B cell (primary cell): Measurements from ENCODE around the gene PLSCR4. TPM values are rescaled to one million over a fixed set of nuclear protein-coding genes. Genes with fewer than 3 reads are reported as not detected.

Source experiments
- ATAC-seq: fragments of 200-7000 bp; cut with Tn5 transposase; one replicate; pipeline ENCODE4 v1.10.0; 2021; ENCODE audit warnings: low read depth, mild to moderate bottlenecking, moderate number of reproducible peaks, moderate library complexity
- CTCF ChIA-PET: fragments of 350-600 bp; sonication (Branson Sonifier 250); formaldehyde crosslinking; loops from one replicate; lab custom pipeline; 2021; ENCODE audit warnings: antibody characterized with exemption, inconsistent platforms; lab: Charles Lee
- POLR2A ChIA-PET: fragments of 350-600 bp; sonication (Branson Sonifier 250); formaldehyde crosslinking; loops from one replicate; lab custom pipeline; 2021; ENCODE audit warnings: antibody characterized with exemption; lab: Charles Lee
- DNase-seq: peaks from one replicate; pipeline ENCODE4 v3.0.0; 2013
- H2AFZ ChIP-seq: 2 replicates; pipeline ENCODE4 v1.6.1; 2012; ENCODE audit warnings: mild to moderate bottlenecking, low read depth, low read length; ENCODE audit not compliant: insufficient read depth, poor library complexity, severe bottlenecking
- H3K27ac ChIP-seq, 2 donors: 1 replicate in 1 of 2; 2 replicates in 1 of 2; pipeline ENCODE4 v1.5.1; 2012 to 2013; ENCODE audit warnings: low read length in 2 of 2, mild to moderate bottlenecking in 2 of 2, moderate library complexity in 1 of 2
- H3K27me3 ChIP-seq, 4 experiments: fragments of 200-600 bp in 1 of 4; sonication (generic) in 1 of 4; replicated peaks in 1 of 4; 1 replicate in 2 of 4; 2 replicates in 2 of 4; pipeline versions ENCODE4 v1.6.1 to v1.7.0; 2013 to 2016; ENCODE audit warnings: low read length in 3 of 4, mild to moderate bottlenecking in 2 of 4, mixed read lengths in 1 of 4, moderate library complexity in 1 of 4; ENCODE audit not compliant: insufficient read depth in 4 of 4, control insufficient read depth in 3 of 4; ENCODE audit errors: control extremely low read depth in 1 of 4
- H3K36me3 ChIP-seq, 2 experiments: replicated peaks in 1 of 2; 1 replicate in 1 of 2; 2 replicates in 1 of 2; pipeline versions ENCODE4 v1.6.1 to v1.7.1; 2013; ENCODE audit warnings: low read length in 1 of 2; ENCODE audit not compliant: insufficient read depth in 2 of 2, control insufficient read depth in 1 of 2; ENCODE audit errors: control extremely low read depth in 1 of 2, extremely low read depth in 1 of 2
- H3K4me1 ChIP-seq, 2 donors: fragments of 200-600 bp in 1 of 2; sonication (generic) in 1 of 2; 1 replicate in 1 of 2; 2 replicates in 1 of 2; pipeline versions ENCODE4 v1.5.1 to v1.6.1; 2013 to 2017; ENCODE audit warnings: low read length in 2 of 2; ENCODE audit not compliant: control insufficient read depth in 2 of 2, insufficient read depth in 2 of 2
- H3K4me2 ChIP-seq: replicated peaks from 2 replicates; pipeline ENCODE3; 2012; ENCODE audit warnings: mild to moderate bottlenecking, low read depth, low read length; ENCODE audit not compliant: poor library complexity, severe bottlenecking
- H3K4me3 ChIP-seq, 5 experiments: fragments of 200-600 bp in 1 of 5; sonication (generic) in 1 of 5; 1 replicate in 3 of 5; 2 replicates in 2 of 5; pipeline versions ENCODE4 v1.5.1 to v1.7.0; 2011 to 2016; ENCODE audit warnings: low read length in 4 of 5, mild to moderate bottlenecking in 4 of 5, low read depth in 2 of 5, control low read depth in 1 of 5, moderate library complexity in 1 of 5; ENCODE audit not compliant: insufficient read depth in 1 of 5; ENCODE audit errors: control extremely low read depth in 1 of 5, extremely low read depth in 1 of 5
- H3K79me2 ChIP-seq: fragments of 200-600 bp; sonication (generic); one replicate; pipeline ENCODE4 v1.6.0; 2016; ENCODE audit warnings: low read length; ENCODE audit not compliant: control insufficient read depth, insufficient read depth
- H3K9ac ChIP-seq: fragments of 200-600 bp; sonication (generic); 2 replicates; pipeline ENCODE4 v1.6.1; 2017; ENCODE audit warnings: mild to moderate bottlenecking, low read length, moderate library complexity
- H3K9me3 ChIP-seq, 3 donors: one replicate each; pipeline versions ENCODE4 v1.6.1 to v1.7.1; 2013; ENCODE audit warnings: low read length in 2 of 3; ENCODE audit not compliant: control insufficient read depth in 2 of 3, insufficient read depth in 1 of 3; ENCODE audit errors: control extremely low read depth in 1 of 3
- H4K20me1 ChIP-seq: 2 replicates; pipeline ENCODE4 v1.6.0; 2012; ENCODE audit warnings: mild to moderate bottlenecking, low read length; ENCODE audit not compliant: insufficient read depth, control insufficient read depth, poor library complexity, severe bottlenecking
- H3K27ac Mint-ChIP-seq: one replicate; pipeline ENCODE4 v1.8.0; 2021; ENCODE audit warnings: mixed read lengths
- H3K27me3 Mint-ChIP-seq: one replicate; pipeline ENCODE4 v1.8.0; 2021; ENCODE audit warnings: mixed read lengths
- H3K4me1 Mint-ChIP-seq: one replicate; pipeline ENCODE4 v1.8.0; 2021; ENCODE audit warnings: mixed read lengths
- H3K4me3 Mint-ChIP-seq: one replicate; pipeline ENCODE4 v1.8.0; 2021; ENCODE audit warnings: mixed read lengths
- H3K9me3 Mint-ChIP-seq: one replicate; pipeline ENCODE4 v1.8.0; 2022; ENCODE audit warnings: mixed read lengths; ENCODE audit not compliant: insufficient read depth
- EZH2 ChIP-seq: IDR thresholded peaks from 2 replicates; pipeline ENCODE4 v1.6.1; 2012; ENCODE audit warnings: borderline replicate concordance, low read depth, mild to moderate bottlenecking, moderate library complexity, low read length; ENCODE audit not compliant: insufficient read depth, poor library complexity, severe bottlenecking
- WGBS: methylation state at CpG from one replicate; pipeline ENCODE4 v1.1.5; 2013; ENCODE audit warnings: missing lambda C conversion rate; ENCODE audit not compliant: insufficient coverage; 5-methylcytosine and 5-hydroxymethylcytosine counted together
- intact Hi-C: fragments of 100-400 bp; cut with micrococcal nuclease; formaldehyde crosslinking; loops from one replicate; pipeline ENCODE4 v1.10.0; 2022
- polyA plus RNA-seq: library from polyadenylated mRNA; depleted of rRNA; stranded (reverse); fragments of >200 nt; gene quantifications from 2 replicates; pipeline ENCODE4 v1.2.3, GENCODE V29; 2012
- total RNA-seq, 2 donors: library from RNA; stranded (reverse); fragments of 120-200 nt in 1 of 2; gene quantifications; 1 replicate in 1 of 2; 2 replicates in 1 of 2; pipeline versions ENCODE4 v1.2.3 to v1.2.4, GENCODE V29; 2013 to 2022
- TF ChIP-seq, protein P1 (sequence below): fragments of 200-600 bp; IDR thresholded peaks from one replicate; pipeline ENCODE4 v1.8.0; 2022; ENCODE audit warnings: antibody characterized with exemption, mild to moderate bottlenecking

PLSCR4 gene
- total and polyA plus RNA-seq, 2 donors (not counting 1 experiment from before 2014, with no cell fraction given) = not detected

- Histone ChIP-seq H3K9me3 (no peaks in the 10 kb centered on the region), H3K27ac (no peak overlapping the region), H3K27me3 (no peaks in the 10 kb centered on the region), H3K36me3 (no peaks in the 10 kb centered on the region), H4K20me1 (no peaks in the 10 kb centered on the region), H3K9ac (no peak overlapping the region), H3K79me2 (no peaks in the 10 kb centered on the region), H3K4me2 (no peak overlapping the region), H3K4me1 (no peaks in the 10 kb centered on the region), H2AFZ (no peak overlapping the region), H3K4me3 (no peak overlapping the region)
- DNase-seq (no peak), ATAC-seq (no peak)
- Mint-ChIP-seq H3K9me3 (no peaks in the 10 kb centered on the region), H3K4me1 (no peaks in the 10 kb centered on the region), H3K4me3 (no peak overlapping the region), H3K27me3 (peaks cover 5% of the 10 kb centered on the region), H3K27ac (no peak overlapping the region)
- TF ChIP-seq, protein P1, sequence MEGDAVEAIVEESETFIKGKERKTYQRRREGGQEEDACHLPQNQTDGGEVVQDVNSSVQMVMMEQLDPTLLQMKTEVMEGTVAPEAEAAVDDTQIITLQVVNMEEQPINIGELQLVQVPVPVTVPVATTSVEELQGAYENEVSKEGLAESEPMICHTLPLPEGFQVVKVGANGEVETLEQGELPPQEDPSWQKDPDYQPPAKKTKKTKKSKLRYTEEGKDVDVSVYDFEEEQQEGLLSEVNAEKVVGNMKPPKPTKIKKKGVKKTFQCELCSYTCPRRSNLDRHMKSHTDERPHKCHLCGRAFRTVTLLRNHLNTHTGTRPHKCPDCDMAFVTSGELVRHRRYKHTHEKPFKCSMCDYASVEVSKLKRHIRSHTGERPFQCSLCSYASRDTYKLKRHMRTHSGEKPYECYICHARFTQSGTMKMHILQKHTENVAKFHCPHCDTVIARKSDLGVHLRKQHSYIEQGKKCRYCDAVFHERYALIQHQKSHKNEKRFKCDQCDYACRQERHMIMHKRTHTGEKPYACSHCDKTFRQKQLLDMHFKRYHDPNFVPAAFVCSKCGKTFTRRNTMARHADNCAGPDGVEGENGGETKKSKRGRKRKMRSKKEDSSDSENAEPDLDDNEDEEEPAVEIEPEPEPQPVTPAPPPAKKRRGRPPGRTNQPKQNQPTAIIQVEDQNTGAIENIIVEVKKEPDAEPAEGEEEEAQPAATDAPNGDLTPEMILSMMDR = no peak
- intact Hi-C loops = no loop called here
- CTCF ChIA-PET = interaction anchor here (0.9 kb wide), 1 partner anchor 11 kb away, joined by 5 read pairs; no protein-coding TSS in a partner anchor
- POLR2A ChIA-PET = no interaction called here
- WGBS = 88% methylated on average over 4 of the region's 6 CpGs
Measured at GRCh38 chr3:146178006-146178689, 72.8 kb downstream of the PLSCR4 start.

GRCh38 chr3:146177519-146177918 is 73.4 kb downstream of the PLSCR4 start:
- Mint-ChIP-seq H3K4me1 (no peaks in the 10 kb centered on the region), H3K27me3 (peaks cover 9% of the 10 kb centered on the region), H3K9me3 (no peaks in the 10 kb centered on the region), H3K4me3 (no peak overlapping the region), H3K27ac (no peak overlapping the region)
- Histone ChIP-seq H4K20me1 (no peaks in the 10 kb centered on the region), H3K79me2 (no peaks in the 10 kb centered on the region), H3K4me3 (no peak overlapping the region), H2AFZ (no peak overlapping the region), H3K27ac (no peak overlapping the region), H3K4me1 (no peaks in the 10 kb centered on the region), H3K9me3 (no peaks in the 10 kb centered on the region), H3K36me3 (no peaks in the 10 kb centered on the region), H3K27me3 (no peaks in the 10 kb centered on the region), H3K9ac (no peak overlapping the region), H3K4me2 (no peak overlapping the region)
- no peak for ATAC-seq
- ChIA-PET CTCF (interaction anchor here (0.9 kb wide), 1 partner anchor 12 kb away, joined by 5 read pairs; no protein-coding TSS in a partner anchor), POLR2A (no interaction called here)
- DNase-seq = no peak
- no peak for TF ChIP-seq EZH2
- TF ChIP-seq, protein P1 = no peak
- WGBS = 100% methylated on average over 1 of the region's 1 CpG
- intact Hi-C loops = no loop called here
